ENCODE measurements around the gene PALD1. TPM values are rescaled to one million over a fixed set of nuclear protein-coding genes. Genes with fewer than 3 reads are reported as not detected.

The PALD1 gene
- total and polyA plus RNA-seq, 2 experiments from 2014 or later, result 11.9 to 58.2 TPM

DNA sequence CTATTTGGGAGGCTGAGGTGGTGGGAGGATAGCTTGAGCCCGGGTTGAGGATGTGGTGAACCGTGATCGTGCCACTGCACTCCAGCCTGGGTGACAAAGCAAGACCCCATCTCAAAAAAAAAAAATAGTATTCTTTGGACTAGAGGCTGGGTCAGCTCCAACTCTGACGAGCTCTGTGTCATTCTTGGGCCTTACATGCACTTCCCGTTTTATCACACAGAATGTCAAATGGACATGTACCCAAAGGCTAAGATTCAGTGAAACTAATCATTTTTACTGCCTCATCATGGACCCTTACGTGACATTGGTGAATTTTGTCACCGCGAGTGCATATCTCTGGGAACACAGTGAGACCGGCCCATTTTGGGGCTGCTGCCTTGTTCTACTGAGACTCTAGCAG lies 27.3 kb downstream of the PALD1 start:
- ATAC-seq (no peak), DNase-seq (ENCODE audit: low spot score) (no peak)
- TF ChIP-seq JUNB (IDR thresholded peaks at IDR 0.05; ENCODE audit: unreplicated experiment) (no peak), CREB1 (CRISPR knock-in tag; IDR thresholded peaks at IDR 0.05; ENCODE audit: low read depth) (no peak), POLR2AphosphoS5 (IDR thresholded peaks at IDR 0.05; ENCODE audit: low read depth) (no peak), STAT1 (IDR thresholded peaks at IDR 0.05; ENCODE audit: unreplicated experiment) (no peak), EZH2 (IDR thresholded peaks at IDR 0.05; ENCODE audit: low read depth, unreplicated experiment) (no peak), ZNF114 (CRISPR knock-in tag; IDR thresholded peaks at IDR 0.05) (no peak), NANOG (IDR thresholded peaks at IDR 0.05; ENCODE audit: borderline replicate concordance) (no peak), ZNF331 (CRISPR knock-in tag; IDR thresholded peaks at IDR 0.05; ENCODE audit: low read depth) (no peak), EZH2phosphoT487 (IDR thresholded peaks at IDR 0.05; ENCODE audit: unreplicated experiment) (no peak)
- TF ChIP-seq, protein P1, sequence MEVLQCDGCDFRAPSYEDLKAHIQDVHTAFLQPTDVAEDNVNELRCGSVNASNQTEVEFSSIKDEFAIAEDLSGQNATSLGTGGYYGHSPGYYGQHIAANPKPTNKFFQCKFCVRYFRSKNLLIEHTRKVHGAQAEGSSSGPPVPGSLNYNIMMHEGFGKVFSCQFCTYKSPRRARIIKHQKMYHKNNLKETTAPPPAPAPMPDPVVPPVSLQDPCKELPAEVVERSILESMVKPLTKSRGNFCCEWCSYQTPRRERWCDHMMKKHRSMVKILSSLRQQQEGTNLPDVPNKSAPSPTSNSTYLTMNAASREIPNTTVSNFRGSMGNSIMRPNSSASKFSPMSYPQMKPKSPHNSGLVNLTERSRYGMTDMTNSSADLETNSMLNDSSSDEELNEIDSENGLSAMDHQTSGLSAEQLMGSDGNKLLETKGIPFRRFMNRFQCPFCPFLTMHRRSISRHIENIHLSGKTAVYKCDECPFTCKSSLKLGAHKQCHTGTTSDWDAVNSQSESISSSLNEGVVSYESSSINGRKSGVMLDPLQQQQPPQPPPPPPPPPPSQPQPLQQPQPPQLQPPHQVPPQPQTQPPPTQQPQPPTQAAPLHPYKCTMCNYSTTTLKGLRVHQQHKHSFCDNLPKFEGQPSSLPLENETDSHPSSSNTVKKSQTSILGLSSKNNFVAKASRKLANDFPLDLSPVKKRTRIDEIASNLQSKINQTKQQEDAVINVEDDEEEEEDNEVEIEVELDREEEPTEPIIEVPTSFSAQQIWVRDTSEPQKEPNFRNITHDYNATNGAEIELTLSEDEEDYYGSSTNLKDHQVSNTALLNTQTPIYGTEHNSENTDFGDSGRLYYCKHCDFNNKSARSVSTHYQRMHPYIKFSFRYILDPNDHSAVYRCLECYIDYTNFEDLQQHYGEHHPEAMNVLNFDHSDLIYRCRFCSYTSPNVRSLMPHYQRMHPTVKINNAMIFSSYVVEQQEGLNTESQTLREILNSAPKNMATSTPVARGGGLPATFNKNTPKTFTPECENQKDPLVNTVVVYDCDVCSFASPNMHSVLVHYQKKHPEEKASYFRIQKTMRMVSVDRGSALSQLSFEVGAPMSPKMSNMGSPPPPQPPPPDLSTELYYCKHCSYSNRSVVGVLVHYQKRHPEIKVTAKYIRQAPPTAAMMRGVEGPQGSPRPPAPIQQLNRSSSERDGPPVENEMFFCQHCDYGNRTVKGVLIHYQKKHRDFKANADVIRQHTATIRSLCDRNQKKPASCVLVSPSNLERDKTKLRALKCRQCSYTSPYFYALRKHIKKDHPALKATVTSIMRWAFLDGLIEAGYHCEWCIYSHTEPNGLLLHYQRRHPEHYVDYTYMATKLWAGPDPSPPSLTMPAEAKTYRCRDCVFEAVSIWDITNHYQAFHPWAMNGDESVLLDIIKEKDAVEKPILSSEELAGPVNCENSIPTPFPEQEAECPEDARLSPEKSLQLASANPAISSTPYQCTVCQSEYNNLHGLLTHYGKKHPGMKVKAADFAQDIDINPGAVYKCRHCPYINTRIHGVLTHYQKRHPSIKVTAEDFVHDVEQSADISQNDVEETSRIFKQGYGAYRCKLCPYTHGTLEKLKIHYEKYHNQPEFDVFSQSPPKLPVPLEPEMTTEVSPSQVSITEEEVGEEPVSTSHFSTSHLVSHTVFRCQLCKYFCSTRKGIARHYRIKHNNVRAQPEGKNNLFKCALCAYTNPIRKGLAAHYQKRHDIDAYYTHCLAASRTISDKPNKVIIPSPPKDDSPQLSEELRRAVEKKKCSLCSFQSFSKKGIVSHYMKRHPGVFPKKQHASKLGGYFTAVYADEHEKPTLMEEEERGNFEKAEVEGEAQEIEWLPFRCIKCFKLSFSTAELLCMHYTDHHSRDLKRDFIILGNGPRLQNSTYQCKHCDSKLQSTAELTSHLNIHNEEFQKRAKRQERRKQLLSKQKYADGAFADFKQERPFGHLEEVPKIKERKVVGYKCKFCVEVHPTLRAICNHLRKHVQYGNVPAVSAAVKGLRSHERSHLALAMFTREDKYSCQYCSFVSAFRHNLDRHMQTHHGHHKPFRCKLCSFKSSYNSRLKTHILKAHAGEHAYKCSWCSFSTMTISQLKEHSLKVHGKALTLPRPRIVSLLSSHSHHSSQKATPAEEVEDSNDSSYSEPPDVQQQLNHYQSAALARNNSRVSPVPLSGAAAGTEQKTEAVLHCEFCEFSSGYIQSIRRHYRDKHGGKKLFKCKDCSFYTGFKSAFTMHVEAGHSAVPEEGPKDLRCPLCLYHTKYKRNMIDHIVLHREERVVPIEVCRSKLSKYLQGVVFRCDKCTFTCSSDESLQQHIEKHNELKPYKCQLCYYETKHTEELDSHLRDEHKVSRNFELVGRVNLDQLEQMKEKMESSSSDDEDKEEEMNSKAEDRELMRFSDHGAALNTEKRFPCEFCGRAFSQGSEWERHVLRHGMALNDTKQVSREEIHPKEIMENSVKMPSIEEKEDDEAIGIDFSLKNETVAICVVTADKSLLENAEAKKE (CRISPR knock-in tag; IDR thresholded peaks at IDR 0.05), result no peak
- TF ChIP-seq, protein P2, sequence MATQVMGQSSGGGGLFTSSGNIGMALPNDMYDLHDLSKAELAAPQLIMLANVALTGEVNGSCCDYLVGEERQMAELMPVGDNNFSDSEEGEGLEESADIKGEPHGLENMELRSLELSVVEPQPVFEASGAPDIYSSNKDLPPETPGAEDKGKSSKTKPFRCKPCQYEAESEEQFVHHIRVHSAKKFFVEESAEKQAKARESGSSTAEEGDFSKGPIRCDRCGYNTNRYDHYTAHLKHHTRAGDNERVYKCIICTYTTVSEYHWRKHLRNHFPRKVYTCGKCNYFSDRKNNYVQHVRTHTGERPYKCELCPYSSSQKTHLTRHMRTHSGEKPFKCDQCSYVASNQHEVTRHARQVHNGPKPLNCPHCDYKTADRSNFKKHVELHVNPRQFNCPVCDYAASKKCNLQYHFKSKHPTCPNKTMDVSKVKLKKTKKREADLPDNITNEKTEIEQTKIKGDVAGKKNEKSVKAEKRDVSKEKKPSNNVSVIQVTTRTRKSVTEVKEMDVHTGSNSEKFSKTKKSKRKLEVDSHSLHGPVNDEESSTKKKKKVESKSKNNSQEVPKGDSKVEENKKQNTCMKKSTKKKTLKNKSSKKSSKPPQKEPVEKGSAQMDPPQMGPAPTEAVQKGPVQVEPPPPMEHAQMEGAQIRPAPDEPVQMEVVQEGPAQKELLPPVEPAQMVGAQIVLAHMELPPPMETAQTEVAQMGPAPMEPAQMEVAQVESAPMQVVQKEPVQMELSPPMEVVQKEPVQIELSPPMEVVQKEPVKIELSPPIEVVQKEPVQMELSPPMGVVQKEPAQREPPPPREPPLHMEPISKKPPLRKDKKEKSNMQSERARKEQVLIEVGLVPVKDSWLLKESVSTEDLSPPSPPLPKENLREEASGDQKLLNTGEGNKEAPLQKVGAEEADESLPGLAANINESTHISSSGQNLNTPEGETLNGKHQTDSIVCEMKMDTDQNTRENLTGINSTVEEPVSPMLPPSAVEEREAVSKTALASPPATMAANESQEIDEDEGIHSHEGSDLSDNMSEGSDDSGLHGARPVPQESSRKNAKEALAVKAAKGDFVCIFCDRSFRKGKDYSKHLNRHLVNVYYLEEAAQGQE (IDR thresholded peaks at IDR 0.05; ENCODE audit: unreplicated experiment), result no peak
- TF ChIP-seq, protein P3, sequence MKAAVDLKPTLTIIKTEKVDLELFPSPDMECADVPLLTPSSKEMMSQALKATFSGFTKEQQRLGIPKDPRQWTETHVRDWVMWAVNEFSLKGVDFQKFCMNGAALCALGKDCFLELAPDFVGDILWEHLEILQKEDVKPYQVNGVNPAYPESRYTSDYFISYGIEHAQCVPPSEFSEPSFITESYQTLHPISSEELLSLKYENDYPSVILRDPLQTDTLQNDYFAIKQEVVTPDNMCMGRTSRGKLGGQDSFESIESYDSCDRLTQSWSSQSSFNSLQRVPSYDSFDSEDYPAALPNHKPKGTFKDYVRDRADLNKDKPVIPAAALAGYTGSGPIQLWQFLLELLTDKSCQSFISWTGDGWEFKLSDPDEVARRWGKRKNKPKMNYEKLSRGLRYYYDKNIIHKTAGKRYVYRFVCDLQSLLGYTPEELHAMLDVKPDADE (IDR thresholded peaks at IDR 0.05), result no peak
- TF ChIP-seq, protein P4, sequence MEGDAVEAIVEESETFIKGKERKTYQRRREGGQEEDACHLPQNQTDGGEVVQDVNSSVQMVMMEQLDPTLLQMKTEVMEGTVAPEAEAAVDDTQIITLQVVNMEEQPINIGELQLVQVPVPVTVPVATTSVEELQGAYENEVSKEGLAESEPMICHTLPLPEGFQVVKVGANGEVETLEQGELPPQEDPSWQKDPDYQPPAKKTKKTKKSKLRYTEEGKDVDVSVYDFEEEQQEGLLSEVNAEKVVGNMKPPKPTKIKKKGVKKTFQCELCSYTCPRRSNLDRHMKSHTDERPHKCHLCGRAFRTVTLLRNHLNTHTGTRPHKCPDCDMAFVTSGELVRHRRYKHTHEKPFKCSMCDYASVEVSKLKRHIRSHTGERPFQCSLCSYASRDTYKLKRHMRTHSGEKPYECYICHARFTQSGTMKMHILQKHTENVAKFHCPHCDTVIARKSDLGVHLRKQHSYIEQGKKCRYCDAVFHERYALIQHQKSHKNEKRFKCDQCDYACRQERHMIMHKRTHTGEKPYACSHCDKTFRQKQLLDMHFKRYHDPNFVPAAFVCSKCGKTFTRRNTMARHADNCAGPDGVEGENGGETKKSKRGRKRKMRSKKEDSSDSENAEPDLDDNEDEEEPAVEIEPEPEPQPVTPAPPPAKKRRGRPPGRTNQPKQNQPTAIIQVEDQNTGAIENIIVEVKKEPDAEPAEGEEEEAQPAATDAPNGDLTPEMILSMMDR (conservative IDR thresholded peaks at IDR 0.05; ENCODE audit: low read depth in 2 of 2), result no peak
- H3K36me3 ChIP-seq (ENCODE audit: insufficient read depth), result no peaks in the 10 kb centered on the region
- Mint-ChIP-seq H3K36me3 (ENCODE audit: low read depth) (no peaks in the 10 kb centered on the region), H3K9me3 (no peaks in the 10 kb centered on the region), H3K27ac (no peak overlapping the region), H3K4me1 (peaks cover 32% of the 10 kb centered on the region), H3K4me3 (no peak overlapping the region), H3K27me3 (ENCODE audit: insufficient read depth, low read depth, poor library complexity) (peaks cover 17% of the 10 kb centered on the region)
- peaks cover 4% of the 10 kb centered on the region; the same call in 1 of the 2 replicates for H4K20me1 ChIP-seq (replicated peaks; ENCODE audit: insufficient read depth)
- H3K27ac ChIP-seq (ENCODE audit: low read depth), result no peak overlapping the region
- H3K9me2 ChIP-seq (ENCODE audit: insufficient read depth), result no peaks in the 10 kb centered on the region
- H3F3A ChIP-seq (replicated peaks; ENCODE audit: low read depth), result 0 out of 2 replicates have a peak, but pooled peaks cover 6% of the 10 kb centered on the region
- H3K4me2 ChIP-seq, result no peak overlapping the region
- peaks cover 6% of the 10 kb centered on the region; the same call in 1 of the 2 replicates for H3K4me1 ChIP-seq (ENCODE audit: insufficient read depth)
- no peak overlapping the region for H3K4me3 ChIP-seq
- peaks cover 28% of the 10 kb centered on the region for H3K79me2 ChIP-seq (replicated peaks; ENCODE audit: insufficient read depth)
- H2AFZ ChIP-seq, result no peak overlapping the region
- H3K27me3 ChIP-seq (ENCODE audit: insufficient read depth), result no peaks in the 10 kb centered on the region
